Loucy (cell line): Measurements from ENCODE around the gene C3orf70.

Experiments used
- H2AFZ ChIP-seq: fragments of 200-600 bp; sonication (generic); 2 replicates; pipeline ENCODE4 v1.6.0; 2016; ENCODE audit warnings: antibody characterized with exemption, mild to moderate bottlenecking, low read length, moderate library complexity
- H3F3A ChIP-seq: fragments of 200-600 bp; 2 replicates; pipeline ENCODE4 v1.6.0; 2016; ENCODE audit warnings: antibody characterized with exemption, low read depth, mild to moderate bottlenecking
- H3K27me3 ChIP-seq: fragments of 200-600 bp; sonication (generic); 2 replicates; pipeline ENCODE4 v1.6.1; 2014; ENCODE audit warnings: low read length, mild to moderate bottlenecking; ENCODE audit not compliant: insufficient read depth, poor library complexity, severe bottlenecking
- H3K36me3 ChIP-seq: fragments of 200-600 bp; sonication (generic); 2 replicates; pipeline ENCODE4 v1.6.1; 2016; ENCODE audit warnings: low read length; ENCODE audit not compliant: insufficient read depth
- H3K4me1 ChIP-seq: fragments of 200-600 bp; sonication (generic); 2 replicates; pipeline ENCODE4 v1.5.1; 2014; ENCODE audit warnings: low read length, mild to moderate bottlenecking; ENCODE audit not compliant: insufficient read depth, poor library complexity, severe bottlenecking
- H3K4me2 ChIP-seq: fragments of 200-600 bp; sonication (generic); 2 replicates; pipeline ENCODE4 v1.6.0; 2014; ENCODE audit warnings: antibody characterized with exemption, low read length, low read depth, mild to moderate bottlenecking; ENCODE audit not compliant: poor library complexity, severe bottlenecking
- H3K4me3 ChIP-seq: fragments of 200-600 bp; sonication (generic); 2 replicates; pipeline ENCODE4 v1.5.1; 2014; ENCODE audit warnings: low read length, mild to moderate bottlenecking, mixed read lengths; ENCODE audit not compliant: poor library complexity, severe bottlenecking
- H3K79me2 ChIP-seq: fragments of 200-600 bp; sonication (generic); 2 replicates; pipeline ENCODE4 v1.6.1; 2014; ENCODE audit warnings: low read length; ENCODE audit not compliant: insufficient read depth
- H3K9ac ChIP-seq: fragments of 200-600 bp; sonication (generic); 2 replicates; pipeline ENCODE4 v1.6.0; 2014; ENCODE audit warnings: mild to moderate bottlenecking, low read depth, low read length, moderate library complexity; ENCODE audit not compliant: poor library complexity, severe bottlenecking
- H3K9me2 ChIP-seq: fragments of 200-600 bp; sonication (generic); replicated peaks from 2 replicates; pipeline ENCODE4 v1.6.1; 2016; ENCODE audit warnings: low read depth, low read length, mixed read lengths
- H3K9me3 ChIP-seq: fragments of 200-600 bp; sonication (generic); 2 replicates; pipeline ENCODE4 v1.6.1; 2014; ENCODE audit warnings: mild to moderate bottlenecking, antibody characterized with exemption, low read length, low read depth; ENCODE audit not compliant: insufficient read depth
- H4K20me1 ChIP-seq: fragments of 200-600 bp; sonication (generic); 2 replicates; pipeline ENCODE4 v1.6.0; 2014; ENCODE audit warnings: antibody characterized with exemption, low read length, mild to moderate bottlenecking; ENCODE audit not compliant: insufficient read depth, poor library complexity, severe bottlenecking
- CTCF ChIP-seq: fragments of 200-600 bp; sonication (generic); conservative IDR thresholded peaks from 2 replicates; pipeline ENCODE4 v1.5.1; 2014; ENCODE audit warnings: mild to moderate bottlenecking, antibody characterized with exemption, low read length
- EZH2phosphoT487 ChIP-seq: fragments of 200-600 bp; IDR thresholded peaks from 2 replicates; pipeline ENCODE4 v1.6.1; 2018; ENCODE audit warnings: antibody characterized with exemption, mild to moderate bottlenecking, moderate library complexity, borderline replicate concordance

The C3orf70 gene

GRCh38 chr3:185060655-185061054 is 92.2 kb downstream of the C3orf70 start:
- H3F3A ChIP-seq, result no peaks in the 10 kb centered on the region
- H3K79me2 ChIP-seq, result no peaks in the 10 kb centered on the region
- TF ChIP-seq EZH2phosphoT487 (no peak), CTCF (no peak)
- H3K4me1 ChIP-seq, result no peaks in the 10 kb centered on the region
- no peak overlapping the region for H3K4me2 ChIP-seq
- no peaks in the 10 kb centered on the region for H3K9me2 ChIP-seq
- no peaks in the 10 kb centered on the region for H4K20me1 ChIP-seq
- no peaks in the 10 kb centered on the region for H3K27me3 ChIP-seq
- H3K9me3 ChIP-seq, result peaks cover 10% of the 10 kb centered on the region; the same call in 1 of the 2 replicates
- H3K9ac ChIP-seq, result no peak overlapping the region
- H3K4me3 ChIP-seq, result no peak overlapping the region
- no peak overlapping the region for H2AFZ ChIP-seq
- peaks cover 3% of the 10 kb centered on the region; the same call in 1 of the 2 replicates for H3K36me3 ChIP-seq

- TF ChIP-seq EZH2phosphoT487 (no peak), CTCF (no peak)
- Histone ChIP-seq H3K27me3 (no peaks in the 10 kb centered on the region), H3K36me3 (peaks cover 5% of the 10 kb centered on the region; the same call in 1 of the 2 replicates), H3F3A (no peaks in the 10 kb centered on the region), H2AFZ (no peak overlapping the region), H3K79me2 (no peaks in the 10 kb centered on the region), H3K4me2 (no peak overlapping the region), H4K20me1 (no peaks in the 10 kb centered on the region), H3K9me2 (no peaks in the 10 kb centered on the region), H3K4me1 (no peaks in the 10 kb centered on the region), H3K9ac (no peak overlapping the region), H3K4me3 (no peak overlapping the region), H3K9me3 (peaks cover 10% of the 10 kb centered on the region; the same call in 1 of the 2 replicates)
Observed at GRCh38 chr3:185059766-185060165, 93.1 kb downstream of the C3orf70 start.

- H3K4me3 ChIP-seq, result no peak overlapping the region
- no peaks in the 10 kb centered on the region for H3K79me2 ChIP-seq
- no peaks in the 10 kb centered on the region for H3K27me3 ChIP-seq
- H3K9ac ChIP-seq, result no peak overlapping the region
- TF ChIP-seq CTCF (no peak), EZH2phosphoT487 (no peak)
- no peak overlapping the region for H2AFZ ChIP-seq
- no peaks in the 10 kb centered on the region for H3K9me2 ChIP-seq
- H3F3A ChIP-seq, result no peaks in the 10 kb centered on the region
- no peaks in the 10 kb centered on the region for H4K20me1 ChIP-seq
- peaks cover 6% of the 10 kb centered on the region; the same call in 1 of the 2 replicates for H3K36me3 ChIP-seq
- peaks cover 10% of the 10 kb centered on the region; the same call in 1 of the 2 replicates for H3K9me3 ChIP-seq
- no peaks in the 10 kb centered on the region for H3K4me1 ChIP-seq
- H3K4me2 ChIP-seq, result no peak overlapping the region
Observed at GRCh38 chr3:185058796-185059195, 94.1 kb downstream of the C3orf70 start.
